Adrenal gland (tissue), 12 donors: ENCODE results near the gene GNLY. TPM values are rescaled to one million over a fixed set of nuclear protein-coding genes. Genes with fewer than 3 reads are reported as not detected.

Experiments used
- DNase-seq, 7 donors: peaks; one replicate each; pipeline ENCODE4 v3.0.0-alpha.2; 2019 to 2020
- H3K27ac ChIP-seq, 5 donors: fragments of 200-600 bp; sonication (generic) in 4 of 5; 1 replicate in 3 of 5; 2 replicates in 2 of 5; pipeline versions ENCODE4 v1.5.1 to v1.8.0; 2016 to 2020; ENCODE audit warnings: mild to moderate bottlenecking in 1 of 5
- H3K27me3 ChIP-seq: fragments of 200-600 bp; 2 replicates; pipeline ENCODE4 v1.8.0; 2021
- H3K36me3 ChIP-seq, 2 donors: fragments of 200-600 bp; replicated peaks in 1 of 2; 1 replicate in 1 of 2; 2 replicates in 1 of 2; pipeline versions ENCODE4 v1.5.1 to v1.8.0; 2018 to 2022
- H3K4me1 ChIP-seq, 2 donors: fragments of 200-600 bp; replicated peaks in 1 of 2; 1 replicate in 1 of 2; 2 replicates in 1 of 2; pipeline versions ENCODE4 v1.5.1 to v1.8.0; 2018 to 2021
- H3K4me3 ChIP-seq, 4 donors: fragments of 200-600 bp; sonication (generic) in 3 of 4; one replicate each; pipeline ENCODE4 v1.5.1; 2016 to 2018
- H3K9me3 ChIP-seq, 3 donors: fragments of 200-600 bp; sonication (generic) in 1 of 3; replicated peaks in 1 of 3; 1 replicate in 2 of 3; 2 replicates in 1 of 3; pipeline versions ENCODE4 v1.5.1 to v1.8.0; 2016 to 2021
- CTCF ChIP-seq, 6 experiments: fragments of 450-650 bp in 4 of 6; fragments of 200-600 bp in 2 of 6; sonication (generic) in 1 of 6; IDR thresholded peaks; 1 replicate in 5 of 6; 2 replicates in 1 of 6; pipeline versions ENCODE4 v1.5.1 to v1.8.0; 2016 to 2021; ENCODE audit warnings: antibody characterized with exemption in 6 of 6, mild to moderate bottlenecking in 2 of 6, moderate library complexity in 1 of 6
- POLR2A ChIP-seq, 2 donors: fragments of 450-650 bp; IDR thresholded peaks; one replicate each; pipeline ENCODE4 v1.6.1; 2017; ENCODE audit warnings: antibody characterized with exemption in 2 of 2, mild to moderate bottlenecking in 2 of 2, moderate library complexity in 1 of 2
- WGBS, 4 donors: extraction: QIAGEN DNeasy Blood & Tissue Kit in 2 of 4; methylation state at CpG; one replicate each; pipeline versions ENCODE4 v1.1.5 to v1.1.7; 2013 to 2017; 5-methylcytosine and 5-hydroxymethylcytosine counted together
- intact Hi-C, 2 donors: fragments of 100-400 bp; cut with DNase I; formaldehyde crosslinking; loops; one replicate each; pipeline versions ENCODE4 v1.14.1 to v1.15.0; 2022 to 2023
- polyA plus RNA-seq, 3 donors: library from polyadenylated mRNA; stranded (reverse); fragments of 200-250 nt in 2 of 3; fragments of 350-450 nt in 1 of 3; fragmentation: Illumina TruSeq in 1 of 3; extraction: RNeasy Lipid Tissue Mini Kit (QIAGEN cat#74804) in 1 of 3; gene quantifications; one replicate each; pipeline ENCODE4 v1.2.3, GENCODE V29; 2013 to 2014
- total RNA-seq, 9 donors: library from RNA; depleted of rRNA in 4 of 9; stranded (reverse); fragments of >200 nt in 4 of 9; fragments of 120-200 nt in 1 of 9; fragmentation: NEBNext Ultra II Directional in 1 of 9; extraction: Animal tissue kit (Norgen Biotek cat#: 25700) in 1 of 9; gene quantifications; one replicate each; pipeline versions ENCODE4 v1.1.0 to v1.2.4, GENCODE V29; 2013 to 2023
- donor health status: healthy with polysubstance abuse.
- donor health status: Bipolar disorder and iron deficiency.
- donor health status: DM: yes; HTN: yes; CAD: no.
- donor health status: DM: no; HTN: no; CAD: no.
- donor health status: DM: no; HTN: no; CAD: no.
- donor health status: DM: yes; HTN: yes; CAD: no.

GNLY gene
- total and polyA plus RNA-seq, 12 donors, result 0.28 to 6.7 (median 1.3) TPM; not detected in 1

GRCh38 chr2:85699325-85699724 is 5.2 kb downstream of the GNLY start:
- Histone ChIP-seq H3K27ac (no peak overlapping the region), H3K27me3 (no peaks in the 10 kb centered on the region), H3K9me3 (no peaks in the 10 kb centered on the region), H3K4me3 (no peak overlapping the region), H3K4me1 (peaks cover 0 to 24% of the 10 kb centered on the region in 2 donors), H3K36me3 (no peaks in the 10 kb centered on the region)
- WGBS, 4 donors, result 93 to 100% (median 100%) methylated on average over 1 of the region's 1 CpG
- peak in 1 of 7 donors; percentile 23 for DNase-seq
- no peak for TF ChIP-seq CTCF (IDR thresholded peaks at IDR 0.05)
- no peak for TF ChIP-seq POLR2A (IDR thresholded peaks at IDR 0.05)
- intact Hi-C loops, result no loop called here

GRCh38 chr2:85702172-85702571 is 8.0 kb downstream of the GNLY start:
- no peaks in the 10 kb centered on the region for H3K36me3 ChIP-seq
- intact Hi-C loops, result no loop called here
- no peaks in the 10 kb centered on the region for H3K27me3 ChIP-seq
- peaks cover 0 to 41% of the 10 kb centered on the region in 2 donors for H3K4me1 ChIP-seq
- no peak for TF ChIP-seq CTCF (IDR thresholded peaks at IDR 0.05)
- TF ChIP-seq POLR2A (IDR thresholded peaks at IDR 0.05), result no peak
- no peaks in the 10 kb centered on the region for H3K9me3 ChIP-seq
- no peak overlapping the region for H3K4me3 ChIP-seq
- no peak for DNase-seq
- H3K27ac ChIP-seq, result peak overlapping the region in 1 of 5 donors; percentile 45

- no peaks in the 10 kb centered on the region for H3K27me3 ChIP-seq
- peaks cover 0 to 46% of the 10 kb centered on the region in 2 donors for H3K4me1 ChIP-seq
- H3K4me3 ChIP-seq, result no peak overlapping the region
- peak in 1 of 7 donors; percentile 49 for DNase-seq
- WGBS, 4 donors, result 68 to 77% (median 74%) methylated on average over 4 of the region's 4 CpGs
- TF ChIP-seq POLR2A (IDR thresholded peaks at IDR 0.05) (no peak), CTCF (IDR thresholded peaks at IDR 0.05) (no peak)
- H3K9me3 ChIP-seq, result no peaks in the 10 kb centered on the region
- no peaks in the 10 kb centered on the region for H3K36me3 ChIP-seq
- intact Hi-C loops, result no loop called here
- H3K27ac ChIP-seq, result peak overlapping the region in 1 of 5 donors; percentile 45
These were observed 8.6 kb downstream of the GNLY start for GRCh38 chr2:85702800-85703199.

- DNase-seq, result no peak
- H3K36me3 ChIP-seq, result no peaks in the 10 kb centered on the region
- H3K27me3 ChIP-seq, result no peaks in the 10 kb centered on the region
- H3K9me3 ChIP-seq, result no peaks in the 10 kb centered on the region
- H3K27ac ChIP-seq, result peak overlapping the region in 2 of 5 donors; percentile 23 to 34
- intact Hi-C loops, result no loop called here
- H3K4me3 ChIP-seq, result no peak overlapping the region
- TF ChIP-seq CTCF (IDR thresholded peaks at IDR 0.05) (no peak), POLR2A (IDR thresholded peaks at IDR 0.05) (no peak)
- peaks cover 0 to 46% of the 10 kb centered on the region in 2 donors for H3K4me1 ChIP-seq
These were observed 9.2 kb downstream of the GNLY start for GRCh38 chr2:85703329-85703728.
